22Rv1 (cell line): Measurements from ENCODE around the gene STYX.

Source experiments
- CTCF ChIP-seq: fragments of 450-650 bp; IDR thresholded peaks from 2 replicates; pipeline ENCODE4 v1.5.1; 2017; ENCODE audit warnings: mild to moderate bottlenecking
- ZFX ChIP-seq: fragments of 450-650 bp; IDR thresholded peaks from 2 replicates; pipeline ENCODE4 v1.6.1; 2017; ENCODE audit warnings: antibody characterized with exemption, borderline replicate concordance

- TF ChIP-seq CTCF (no peak), ZFX (no peak)
These were observed 11.9 kb downstream of the STYX start for GRCh38 chr14:52741865-52742264.
